PC-3 (cell line): ENCODE results near the gene SERINC3.

Experiments used
- EZH2 ChIP-seq: fragments of 300-600 bp; sonication (generic); IDR thresholded peaks from one replicate; pipeline ENCODE4 v1.6.1; 2017; ENCODE audit warnings: antibody characterized with exemption, mild to moderate bottlenecking, low read length; ENCODE audit not compliant: unreplicated experiment
- EZH2phosphoT487 ChIP-seq: fragments of 300-600 bp; sonication (generic); IDR thresholded peaks from 2 replicates; pipeline ENCODE4 v1.6.1; 2018; ENCODE audit warnings: mild to moderate bottlenecking, antibody characterized with exemption, low read length, borderline replicate concordance
- TF ChIP-seq, protein P1 (sequence below): fragments of 300-600 bp; sonication (generic); conservative IDR thresholded peaks from 2 replicates; pipeline ENCODE4 v1.5.1; 2017; ENCODE audit warnings: antibody characterized with exemption, low read depth, mild to moderate bottlenecking, low read length

DNA sequence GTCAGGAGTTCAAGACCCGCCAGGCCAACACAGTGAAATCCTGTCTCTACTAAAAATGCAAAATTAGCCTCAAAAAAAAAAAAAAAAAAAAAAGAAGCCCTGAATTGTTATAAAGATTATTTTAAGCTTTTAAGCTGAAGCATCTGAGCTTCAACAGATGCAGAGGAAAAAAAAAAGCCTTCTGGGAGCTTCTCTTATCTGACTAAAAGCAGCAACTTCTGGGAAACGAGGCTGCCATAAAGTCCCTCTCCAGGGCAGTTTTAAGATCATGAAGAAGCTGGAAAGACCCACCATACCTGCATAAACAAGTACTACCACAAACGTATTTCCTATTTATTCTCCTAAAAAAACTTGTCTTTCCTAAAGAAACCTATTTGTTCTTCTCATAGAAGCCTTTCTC lies 3.6 kb downstream of the SERINC3 start:
- TF ChIP-seq, protein P1, sequence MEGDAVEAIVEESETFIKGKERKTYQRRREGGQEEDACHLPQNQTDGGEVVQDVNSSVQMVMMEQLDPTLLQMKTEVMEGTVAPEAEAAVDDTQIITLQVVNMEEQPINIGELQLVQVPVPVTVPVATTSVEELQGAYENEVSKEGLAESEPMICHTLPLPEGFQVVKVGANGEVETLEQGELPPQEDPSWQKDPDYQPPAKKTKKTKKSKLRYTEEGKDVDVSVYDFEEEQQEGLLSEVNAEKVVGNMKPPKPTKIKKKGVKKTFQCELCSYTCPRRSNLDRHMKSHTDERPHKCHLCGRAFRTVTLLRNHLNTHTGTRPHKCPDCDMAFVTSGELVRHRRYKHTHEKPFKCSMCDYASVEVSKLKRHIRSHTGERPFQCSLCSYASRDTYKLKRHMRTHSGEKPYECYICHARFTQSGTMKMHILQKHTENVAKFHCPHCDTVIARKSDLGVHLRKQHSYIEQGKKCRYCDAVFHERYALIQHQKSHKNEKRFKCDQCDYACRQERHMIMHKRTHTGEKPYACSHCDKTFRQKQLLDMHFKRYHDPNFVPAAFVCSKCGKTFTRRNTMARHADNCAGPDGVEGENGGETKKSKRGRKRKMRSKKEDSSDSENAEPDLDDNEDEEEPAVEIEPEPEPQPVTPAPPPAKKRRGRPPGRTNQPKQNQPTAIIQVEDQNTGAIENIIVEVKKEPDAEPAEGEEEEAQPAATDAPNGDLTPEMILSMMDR, result no peak
- no peak for TF ChIP-seq EZH2
- no peak for TF ChIP-seq EZH2phosphoT487
